Stimulated activated naive B cell treated with anti-CD40 and anti-IgM and Interleukin-4, amounts not matched to agents 10 μg/mL and 1 μg/mL and 100 μg/mL, for 72 hours (primary cell): ENCODE results near the gene ABLIM2.

Experiments used
- ATAC-seq, 2 donors: fragments of 150-1000 bp; cut with Tn5 transposase; replicated peaks; 2 replicates each; pipeline ENCODE4 v1.10.0; 2021; ENCODE audit warnings: moderate library complexity in 1 of 2
- DNase-seq: peaks from one replicate; pipeline ENCODE4 v3.0.0; 2021
- H3K27ac Mint-ChIP-seq: one replicate; pipeline ENCODE4 v1.8.0; 2022; ENCODE audit warnings: mild to moderate bottlenecking, mixed read lengths
- H3K27me3 Mint-ChIP-seq, 2 donors: one replicate each; pipeline ENCODE4 v1.8.0; 2022; ENCODE audit warnings: mixed read lengths in 2 of 2
- H3K36me3 Mint-ChIP-seq, 2 donors: one replicate each; pipeline ENCODE4 v1.8.0; 2022; ENCODE audit warnings: mixed read lengths in 2 of 2, mild to moderate bottlenecking in 1 of 2
- H3K4me1 Mint-ChIP-seq, 2 donors: one replicate each; pipeline ENCODE4 v1.8.0; 2022; ENCODE audit warnings: mixed read lengths in 2 of 2, mild to moderate bottlenecking in 1 of 2
- H3K4me3 Mint-ChIP-seq, 2 donors: one replicate each; pipeline ENCODE4 v1.8.0; 2022; ENCODE audit warnings: mild to moderate bottlenecking in 2 of 2, mixed read lengths in 2 of 2, moderate library complexity in 1 of 2
- H3K9me3 Mint-ChIP-seq, 2 donors: one replicate each; pipeline ENCODE4 v1.8.0; 2022; ENCODE audit warnings: mixed read lengths in 2 of 2, mild to moderate bottlenecking in 1 of 2

The ABLIM2 gene

GRCh38 chr4:8174970-8175369 is 16.4 kb upstream of the ABLIM2 start:
- Mint-ChIP-seq H3K27ac (no peak overlapping the region), H3K36me3 (no peaks in the 10 kb centered on the region), H3K4me1 (peaks cover 23 to 40% of the 10 kb centered on the region in 2 donors), H3K27me3 (no peaks in the 10 kb centered on the region), H3K9me3 (no peaks in the 10 kb centered on the region), H3K4me3 (no peak overlapping the region)
- ATAC-seq (no peak), DNase-seq (no peak)

DNA sequence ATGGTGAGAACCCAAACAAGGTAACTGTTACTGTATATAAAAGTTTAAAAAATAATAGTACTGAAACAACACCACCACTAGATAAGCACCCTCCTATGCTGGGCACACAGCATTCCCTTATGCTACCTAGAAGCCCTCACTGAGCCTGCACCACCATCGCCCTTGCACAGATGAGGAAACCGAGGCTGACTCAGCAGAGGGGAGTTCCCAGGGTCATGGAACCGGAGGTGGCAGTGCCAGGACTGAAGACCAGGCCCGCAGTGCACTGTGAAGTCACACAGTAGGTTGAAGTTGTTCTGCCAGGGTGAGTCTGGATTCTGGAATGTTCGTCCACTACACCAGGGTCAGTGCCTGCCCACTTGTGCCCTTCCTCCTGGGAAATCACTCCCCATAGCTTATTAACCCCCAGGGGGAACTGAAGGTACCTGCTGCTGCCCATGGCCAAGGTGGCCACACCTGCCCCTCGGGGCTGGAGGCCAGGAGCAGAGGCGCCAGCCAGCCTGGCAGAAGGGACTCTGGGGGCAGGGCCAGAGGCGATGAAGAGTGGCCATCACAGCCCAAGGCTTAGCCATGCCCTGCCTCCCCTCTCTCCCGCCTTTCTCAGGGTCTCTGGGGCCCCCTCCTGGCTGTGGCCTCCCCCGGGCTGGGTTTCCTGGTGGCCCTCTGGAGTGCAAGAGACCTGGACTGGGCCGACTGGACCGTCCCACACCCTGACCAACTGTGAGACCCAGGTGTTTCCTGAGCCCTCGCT is 15.1 kb upstream of the ABLIM2 start:
- H3K36me3 Mint-ChIP-seq, result no peaks in the 10 kb centered on the region
- DNase-seq (no peak), ATAC-seq (no peak)
- H3K27ac Mint-ChIP-seq, result no peak overlapping the region
- H3K27me3 Mint-ChIP-seq, result no peaks in the 10 kb centered on the region
- H3K4me1 Mint-ChIP-seq, result peaks cover 23 to 40% of the 10 kb centered on the region in 2 donors
- H3K9me3 Mint-ChIP-seq, result no peaks in the 10 kb centered on the region
- no peak overlapping the region for H3K4me3 Mint-ChIP-seq

GRCh38 chr4:8171984-8172924 is 13.6 kb upstream of the ABLIM2 start:
- peak; percentile 85 to 86 for ATAC-seq
- Mint-ChIP-seq H3K27ac (peak overlapping the region; percentile 78), H3K4me3 (peak overlapping the region; percentile 26 to 39), H3K27me3 (no peaks in the 10 kb centered on the region), H3K9me3 (peaks cover 0 to 2% of the 10 kb centered on the region in 2 donors), H3K36me3 (no peaks in the 10 kb centered on the region), H3K4me1 (peaks cover 27 to 48% of the 10 kb centered on the region in 2 donors)
- peak; percentile 87 for DNase-seq

- Mint-ChIP-seq H3K36me3 (no peaks in the 10 kb centered on the region), H3K9me3 (peaks cover 6 to 12% of the 10 kb centered on the region in 2 donors), H3K27ac (peak overlapping the region; percentile 78), H3K4me3 (peak overlapping the region; percentile 26 to 39), H3K4me1 (peaks cover 27 to 49% of the 10 kb centered on the region in 2 donors), H3K27me3 (no peaks in the 10 kb centered on the region)
- DNase-seq, result no peak
- ATAC-seq, result no peak
Observed at GRCh38 chr4:8171266-8171665, 12.7 kb upstream of the ABLIM2 start.

DNA sequence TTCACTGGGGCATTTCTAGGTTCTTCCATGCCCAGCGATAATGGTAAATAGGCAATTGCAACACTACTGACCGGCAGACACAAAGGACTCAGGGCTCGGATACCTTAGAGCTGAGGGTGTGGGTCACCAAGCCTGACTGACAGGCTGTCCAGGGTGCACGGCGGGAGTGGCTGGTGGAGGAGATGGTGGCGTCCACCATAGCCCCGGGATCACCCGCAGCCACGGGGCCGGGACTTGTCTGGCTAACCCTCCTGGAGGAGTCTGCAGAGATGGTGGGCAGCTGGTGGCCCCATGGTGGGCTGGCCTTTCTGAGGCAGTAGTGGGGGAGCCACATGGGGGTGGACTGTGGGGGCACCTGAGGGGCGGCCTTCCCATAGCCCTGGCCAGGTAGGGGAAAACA is 11.7 kb upstream of the ABLIM2 start:
- H3K9me3 Mint-ChIP-seq, result peaks cover 8 to 14% of the 10 kb centered on the region in 2 donors
- H3K4me3 Mint-ChIP-seq, result no peak overlapping the region
- H3K27ac Mint-ChIP-seq, result peak overlapping the region; percentile 53
- no peaks in the 10 kb centered on the region for H3K27me3 Mint-ChIP-seq
- peaks cover 31 to 54% of the 10 kb centered on the region in 2 donors for H3K4me1 Mint-ChIP-seq
- H3K36me3 Mint-ChIP-seq, result no peaks in the 10 kb centered on the region
- DNase-seq, result no peak
- no peak for ATAC-seq

DNA sequence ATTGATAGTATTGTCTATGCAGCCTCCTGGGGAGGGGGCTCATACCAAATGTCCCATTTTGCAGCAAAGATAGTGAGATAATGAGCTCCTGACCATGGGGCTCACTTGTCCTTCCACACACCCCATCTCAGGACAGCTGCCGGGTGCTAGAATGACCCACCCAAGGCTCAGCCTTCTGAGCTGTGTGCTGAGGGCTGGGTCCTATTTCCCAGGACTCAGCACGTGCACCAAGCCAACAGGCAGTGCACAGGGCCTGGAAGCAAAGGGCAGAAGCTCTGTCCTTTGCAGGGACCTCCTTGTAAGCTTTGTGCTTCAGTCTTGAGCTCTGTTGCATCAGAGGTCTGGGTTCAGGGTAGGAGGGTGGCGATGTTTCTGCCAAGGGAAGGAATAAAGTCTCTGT is 11.2 kb upstream of the ABLIM2 start:
- H3K9me3 Mint-ChIP-seq, result peaks cover 8 to 14% of the 10 kb centered on the region in 2 donors
- no peak for ATAC-seq
- H3K4me3 Mint-ChIP-seq, result no peak overlapping the region
- DNase-seq, result no peak
- no peaks in the 10 kb centered on the region for H3K36me3 Mint-ChIP-seq
- H3K4me1 Mint-ChIP-seq, result peaks cover 37 to 57% of the 10 kb centered on the region in 2 donors
- H3K27ac Mint-ChIP-seq, result no peak overlapping the region
- H3K27me3 Mint-ChIP-seq, result no peaks in the 10 kb centered on the region

GRCh38 chr4:8168832-8169598 is 10.4 kb upstream of the ABLIM2 start:
- ATAC-seq (no peak), DNase-seq (no peak)
- Mint-ChIP-seq H3K27me3 (no peaks in the 10 kb centered on the region), H3K36me3 (no peaks in the 10 kb centered on the region), H3K9me3 (peaks cover 8 to 14% of the 10 kb centered on the region in 2 donors), H3K4me3 (no peak overlapping the region), H3K27ac (no peak overlapping the region), H3K4me1 (peaks cover 45 to 64% of the 10 kb centered on the region in 2 donors)

GRCh38 chr4:8168232-8168631 is 9.6 kb upstream of the ABLIM2 start:
- no peak for ATAC-seq
- Mint-ChIP-seq H3K4me1 (peaks cover 52 to 66% of the 10 kb centered on the region in 2 donors), H3K36me3 (no peaks in the 10 kb centered on the region), H3K9me3 (peaks cover 8 to 14% of the 10 kb centered on the region in 2 donors), H3K27ac (no peak overlapping the region), H3K4me3 (no peak overlapping the region), H3K27me3 (no peaks in the 10 kb centered on the region)
- no peak for DNase-seq

DNA sequence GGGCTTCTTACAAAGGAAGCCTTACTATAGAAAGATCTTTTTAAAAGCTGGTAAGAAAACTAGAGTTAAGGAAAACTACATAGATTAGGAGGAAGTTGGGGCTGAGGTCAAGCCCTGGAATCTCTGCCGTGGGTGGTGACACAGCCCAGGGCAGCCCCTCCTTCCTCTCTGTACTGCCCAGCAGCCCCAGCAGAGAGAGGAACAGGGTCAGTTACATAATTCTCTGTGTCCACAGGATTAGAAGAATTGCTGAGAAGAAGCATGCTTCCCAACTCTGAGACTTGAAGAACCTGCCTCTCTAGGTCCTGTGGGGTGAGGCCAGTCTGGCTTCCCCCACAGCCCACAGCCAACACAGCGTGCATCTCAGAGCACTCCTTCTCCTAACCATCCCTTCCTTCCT is 9.2 kb upstream of the ABLIM2 start:
- Mint-ChIP-seq H3K9me3 (peaks cover 8 to 14% of the 10 kb centered on the region in 2 donors), H3K36me3 (no peaks in the 10 kb centered on the region), H3K4me1 (peaks cover 57 to 68% of the 10 kb centered on the region in 2 donors), H3K4me3 (no peak overlapping the region), H3K27ac (no peak overlapping the region), H3K27me3 (no peaks in the 10 kb centered on the region)
- no peak for ATAC-seq
- no peak for DNase-seq

- peak overlapping the region; percentile 28 for H3K27ac Mint-ChIP-seq
- DNase-seq (no peak), ATAC-seq (no peak)
Observed at GRCh38 chr4:8167291-8167690, 8.7 kb upstream of the ABLIM2 start.

DNA sequence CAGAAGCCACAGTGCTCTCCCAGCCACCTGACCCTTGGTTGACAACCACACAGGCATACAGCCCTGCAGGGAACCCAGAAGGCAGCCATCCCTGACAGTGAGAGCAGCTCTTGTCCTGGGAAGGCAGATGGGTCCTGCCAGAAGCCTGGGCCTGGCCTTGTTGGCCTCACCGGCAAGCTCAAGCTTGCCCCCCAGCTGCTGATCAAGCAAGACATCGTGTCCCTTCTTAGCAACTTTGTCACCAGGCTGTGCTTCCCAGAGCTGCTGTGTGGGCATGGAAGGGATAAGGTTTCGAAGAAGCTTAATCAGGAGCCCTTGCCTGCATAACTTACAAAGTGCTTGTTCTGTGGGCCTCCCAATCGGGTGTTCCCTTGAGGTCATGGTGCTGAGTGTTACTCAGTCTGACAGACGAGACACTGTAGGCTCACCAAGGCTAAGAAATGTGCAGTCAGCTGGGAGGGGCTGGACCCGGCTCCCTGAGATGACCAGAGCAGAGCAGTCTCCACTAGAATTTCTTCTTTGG is 6.8 kb upstream of the ABLIM2 start:
- H3K36me3 Mint-ChIP-seq, result peaks cover 0 to 3% of the 10 kb centered on the region in 2 donors
- no peaks in the 10 kb centered on the region for H3K27me3 Mint-ChIP-seq
- no peak overlapping the region for H3K4me3 Mint-ChIP-seq
- ATAC-seq, result no peak
- H3K9me3 Mint-ChIP-seq, result peaks cover 8 to 14% of the 10 kb centered on the region in 2 donors
- DNase-seq, result no peak
- peak overlapping the region; percentile 82 for H3K27ac Mint-ChIP-seq
- H3K4me1 Mint-ChIP-seq, result peaks cover 53 to 75% of the 10 kb centered on the region in 2 donors

More at GRCh38 chr4:8167291-8167690, 8.7 kb upstream of the ABLIM2 start:
- Mint-ChIP-seq H3K36me3 (no peaks in the 10 kb centered on the region), H3K4me1 (peaks cover 54 to 68% of the 10 kb centered on the region in 2 donors), H3K27me3 (no peaks in the 10 kb centered on the region), H3K9me3 (peaks cover 8 to 14% of the 10 kb centered on the region in 2 donors), H3K4me3 (no peak overlapping the region)

DNA sequence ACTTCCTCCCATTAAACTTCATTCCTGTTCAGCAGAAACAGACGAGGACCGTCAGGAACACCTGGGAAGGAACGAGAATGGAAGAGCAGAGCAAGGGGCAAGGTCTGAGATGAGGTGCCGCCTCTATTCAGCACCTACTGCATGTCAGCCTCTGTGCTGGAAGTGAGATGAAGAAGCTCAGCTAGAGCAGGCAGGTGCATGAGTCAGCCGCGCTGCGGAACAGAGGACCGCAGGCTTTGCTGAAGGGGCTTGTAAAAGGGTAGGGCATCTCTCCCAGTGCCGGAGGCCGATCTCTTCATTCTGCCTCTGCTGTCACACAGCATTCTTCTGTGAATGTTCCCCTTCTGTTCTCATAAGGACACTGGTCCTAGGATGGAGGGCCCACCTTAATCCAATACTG is 6.1 kb upstream of the ABLIM2 start:
- Mint-ChIP-seq H3K9me3 (peaks cover 8 to 14% of the 10 kb centered on the region in 2 donors), H3K27me3 (no peaks in the 10 kb centered on the region), H3K4me1 (peaks cover 59 to 82% of the 10 kb centered on the region in 2 donors), H3K4me3 (no peak overlapping the region), H3K27ac (peak overlapping the region; percentile 88), H3K36me3 (peaks cover 0 to 4% of the 10 kb centered on the region in 2 donors)
- no peak for ATAC-seq
- DNase-seq, result no peak

GRCh38 chr4:8164194-8164565 is 5.6 kb upstream of the ABLIM2 start:
- ATAC-seq, result peak in 1 of 2 donors; percentile 12
- peaks cover 63 to 86% of the 10 kb centered on the region in 2 donors for H3K4me1 Mint-ChIP-seq
- DNase-seq, result no peak
- H3K27me3 Mint-ChIP-seq, result no peaks in the 10 kb centered on the region
- H3K4me3 Mint-ChIP-seq, result peak overlapping the region in 1 of 2 donors; percentile 5
- H3K36me3 Mint-ChIP-seq, result peaks cover 0 to 6% of the 10 kb centered on the region in 2 donors
- H3K9me3 Mint-ChIP-seq, result peaks cover 8 to 14% of the 10 kb centered on the region in 2 donors
- peak overlapping the region; percentile 88 for H3K27ac Mint-ChIP-seq
